H9 (cell line): Measurements from ENCODE around the gene SCAP. TPM values are rescaled to one million over a fixed set of nuclear protein-coding genes. Genes with fewer than 3 reads are reported as not detected.

Experiments used
- DNase-seq: peaks from one replicate; pipeline ENCODE4 v3.0.0-alpha.2; 2017
- H2AFZ ChIP-seq: one replicate; pipeline ENCODE4 v1.6.1; 2013; ENCODE audit warnings: mild to moderate bottlenecking, low read length, control low read depth, moderate library complexity
- H2AK5ac ChIP-seq: 2 replicates; pipeline ENCODE4 v1.6.1; 2013; ENCODE audit warnings: low read length, control low read depth, mixed read lengths; ENCODE audit not compliant: insufficient read length
- H2BK120ac ChIP-seq: one replicate; pipeline ENCODE4 v1.6.1; 2013; ENCODE audit warnings: low read depth, mild to moderate bottlenecking, low read length, control low read depth, inconsistent platforms; ENCODE audit not compliant: poor library complexity, severe bottlenecking
- H2BK12ac ChIP-seq: 2 replicates; pipeline ENCODE4 v1.6.1; 2013; ENCODE audit warnings: low read length, control low read depth, mixed read lengths, low read depth; ENCODE audit not compliant: insufficient read length
- H2BK15ac ChIP-seq: 2 replicates; pipeline ENCODE4 v1.6.1; 2013; ENCODE audit warnings: low read depth, low read length, control low read depth
- H2BK20ac ChIP-seq: one replicate; pipeline ENCODE4 v1.6.1; 2013; ENCODE audit warnings: low read depth, mild to moderate bottlenecking, low read length, control low read depth, inconsistent platforms; ENCODE audit not compliant: poor library complexity, severe bottlenecking
- H2BK5ac ChIP-seq: 2 replicates; pipeline ENCODE4 v1.6.1; 2013; ENCODE audit warnings: low read length, control low read depth, mixed read lengths; ENCODE audit not compliant: insufficient read length
- H3K14ac ChIP-seq: 2 replicates; pipeline ENCODE4 v1.6.1; 2013; ENCODE audit warnings: low read length, control low read depth; ENCODE audit not compliant: insufficient read depth
- H3K18ac ChIP-seq: 2 replicates; pipeline ENCODE4 v1.6.1; 2013; ENCODE audit warnings: low read depth, mild to moderate bottlenecking, mixed read lengths, low read length, control low read depth; ENCODE audit not compliant: insufficient read length
- H3K23ac ChIP-seq: 2 replicates; pipeline ENCODE4 v1.6.1; 2013; ENCODE audit warnings: low read length, control low read depth, mixed read lengths, low read depth; ENCODE audit not compliant: insufficient read length
- H3K23me2 ChIP-seq: 2 replicates; pipeline ENCODE4 v1.6.1; 2013; ENCODE audit warnings: low read depth, mild to moderate bottlenecking, mixed read lengths, low read length, control low read depth; ENCODE audit not compliant: insufficient read length, poor library complexity, severe bottlenecking
- H3K27ac ChIP-seq: 2 replicates; pipeline ENCODE4 v1.5.1; 2013; ENCODE audit warnings: low read length, control low read depth, mixed read lengths, low read depth; ENCODE audit not compliant: insufficient read length
- H3K27me3 ChIP-seq: 2 replicates; pipeline ENCODE4 v1.6.1; 2013; ENCODE audit warnings: low read length, control low read depth, inconsistent platforms; ENCODE audit not compliant: insufficient read depth
- H3K4ac ChIP-seq: 2 replicates; pipeline ENCODE4 v1.6.1; 2013; ENCODE audit warnings: low read depth, mild to moderate bottlenecking, control low read depth, inconsistent platforms, low read length, moderate library complexity
- H3K4me1 ChIP-seq: 2 replicates; pipeline ENCODE4 v1.6.1; 2013; ENCODE audit warnings: low read length, control low read depth, inconsistent platforms; ENCODE audit not compliant: insufficient read depth
- H3K4me2 ChIP-seq: 2 replicates; pipeline ENCODE4 v1.6.1; 2013; ENCODE audit warnings: low read length, control low read depth, mixed read lengths; ENCODE audit not compliant: insufficient read length, insufficient read depth
- H3K56ac ChIP-seq: 2 replicates; pipeline ENCODE4 v1.6.1; 2013; ENCODE audit warnings: low read depth, mild to moderate bottlenecking, mixed read lengths, low read length, control low read depth; ENCODE audit not compliant: insufficient read length
- H3K79me1 ChIP-seq: 2 replicates; pipeline ENCODE4 v1.6.1; 2013; ENCODE audit warnings: low read depth, mild to moderate bottlenecking, moderate library complexity, low read length, control low read depth, inconsistent platforms; ENCODE audit not compliant: insufficient read depth, poor library complexity, severe bottlenecking
- H3K79me2 ChIP-seq: 2 replicates; pipeline ENCODE4 v1.6.1; 2013; ENCODE audit warnings: low read length, control low read depth, inconsistent platforms; ENCODE audit not compliant: insufficient read depth
- H3K9ac ChIP-seq: 2 replicates; pipeline ENCODE4 v1.6.1; 2013; ENCODE audit warnings: low read length, control low read depth, mixed read lengths; ENCODE audit not compliant: insufficient read length; ENCODE audit errors: extremely low read depth
- H3K9me3 ChIP-seq: one replicate; pipeline ENCODE4 v1.6.1; 2013; ENCODE audit warnings: low read depth, low read length, inconsistent platforms; ENCODE audit not compliant: control insufficient read depth
- H3T11ph ChIP-seq: one replicate; pipeline ENCODE4 v1.6.1; 2013; ENCODE audit warnings: mild to moderate bottlenecking, low read length, control low read depth, inconsistent platforms
- H4K20me1 ChIP-seq: one replicate; pipeline ENCODE4 v1.6.1; 2013; ENCODE audit not compliant: control insufficient read depth, insufficient read length, insufficient read depth
- H4K5ac ChIP-seq: 2 replicates; pipeline ENCODE4 v1.6.1; 2013; ENCODE audit warnings: low read depth, mild to moderate bottlenecking, mixed read lengths, low read length, control low read depth; ENCODE audit not compliant: insufficient read length
- H4K8ac ChIP-seq: replicated peaks from 2 replicates; pipeline ENCODE4 v1.6.1; 2013; ENCODE audit warnings: low read length, control low read depth, mixed read lengths, low read depth; ENCODE audit not compliant: insufficient read length
- H4K91ac ChIP-seq: 2 replicates; pipeline ENCODE4 v1.6.1; 2013; ENCODE audit warnings: low read depth, mild to moderate bottlenecking, moderate library complexity, mixed read lengths, low read length, control low read depth; ENCODE audit not compliant: insufficient read length
- H3K27ac Mint-ChIP-seq, 3 experiments: 2 replicates in 2 of 3; 3 replicates in 1 of 3; pipeline ENCODE4 v1.8.0; 2020 to 2021; ENCODE audit warnings: mixed read lengths in 3 of 3, mild to moderate bottlenecking in 1 of 3, moderate library complexity in 1 of 3
- H3K27me3 Mint-ChIP-seq: 2 replicates; pipeline ENCODE4 v1.8.0; 2021; ENCODE audit warnings: low read depth, mild to moderate bottlenecking, moderate library complexity, mixed read lengths
- H3K36me3 Mint-ChIP-seq, 3 experiments: 2 replicates in 2 of 3; 3 replicates in 1 of 3; pipeline ENCODE4 v1.8.0; 2020 to 2021; ENCODE audit warnings: low read depth in 3 of 3, mixed read lengths in 3 of 3; ENCODE audit not compliant: insufficient read depth in 1 of 3
- H3K4me1 Mint-ChIP-seq, 2 experiments: 2 replicates each; pipeline ENCODE4 v1.8.0; 2020; ENCODE audit warnings: mixed read lengths in 2 of 2
- H3K4me3 Mint-ChIP-seq, 2 experiments: 2 replicates in 1 of 2; 3 replicates in 1 of 2; pipeline ENCODE4 v1.8.0; 2020 to 2021; ENCODE audit warnings: mild to moderate bottlenecking in 2 of 2, mixed read lengths in 2 of 2, moderate library complexity in 1 of 2
- H3K9me3 Mint-ChIP-seq, 2 experiments: 2 replicates in 1 of 2; 3 replicates in 1 of 2; pipeline ENCODE4 v1.8.0; 2020; ENCODE audit warnings: mild to moderate bottlenecking in 2 of 2, mixed read lengths in 2 of 2, moderate library complexity in 1 of 2
- CTCF ChIP-seq: fragments of 200-600 bp; sonication (generic); conservative IDR thresholded peaks from 3 replicates; pipeline ENCODE4 v1.8.0; 2021; ENCODE audit warnings: antibody characterized with exemption, mild to moderate bottlenecking
- WGBS: extraction: QIAGEN DNeasy Blood & Tissue Kit; methylation state at CpG from one replicate; pipeline ENCODE4 v1.1.7; 2013; ENCODE audit warnings: missing lambda C conversion rate, low lambda C conversion rate, mixed read lengths; ENCODE audit not compliant: insufficient read length; ENCODE audit errors: extremely low coverage; 5-methylcytosine and 5-hydroxymethylcytosine counted together
- total RNA-seq: library from RNA; stranded (reverse); gene quantifications from 2 replicates; pipeline ENCODE4 v1.2.1, GENCODE V29; 2021

SCAP gene
- total RNA-seq, 1 experiment from 2014 or later, result 104 TPM

- no peak for TF ChIP-seq CTCF
- H3K23me2 ChIP-seq, result no peaks in the 10 kb centered on the region
- no peak overlapping the region for H4K5ac ChIP-seq
- H2AK5ac ChIP-seq, result no peak overlapping the region
- H3T11ph ChIP-seq, result no peak overlapping the region
- H3K27ac ChIP-seq, result no peak overlapping the region
- H2AFZ ChIP-seq, result no peak overlapping the region
- no peaks in the 10 kb centered on the region for H3K4me1 ChIP-seq
- Mint-ChIP-seq H3K36me3 (peaks cover 11 to 36% (median 20%) of the 10 kb centered on the region in 3 experiments; a peak in 6 of 7 replicates), H3K27ac (peak overlapping the region; percentile 36 to 84 (median 64); a peak in 5 of 7 replicates), H3K4me1 (no peaks in the 10 kb centered on the region), H3K9me3 (no peaks in the 10 kb centered on the region), H3K27me3 (no peaks in the 10 kb centered on the region; the same call in 1 of the 2 replicates), H3K4me3 (no peak overlapping the region)
- H4K20me1 ChIP-seq, result no peaks in the 10 kb centered on the region
- no peaks in the 10 kb centered on the region for H3K79me1 ChIP-seq
- no peak overlapping the region for H3K9ac ChIP-seq
- H3K4ac ChIP-seq, result no peak overlapping the region
- H3K56ac ChIP-seq, result no peak overlapping the region
- no peak overlapping the region for H4K91ac ChIP-seq
- no peaks in the 10 kb centered on the region for H3K79me2 ChIP-seq
- no peak overlapping the region for H3K18ac ChIP-seq
- H3K9me3 ChIP-seq, result no peaks in the 10 kb centered on the region
- no peak overlapping the region for H3K14ac ChIP-seq
- H2BK12ac ChIP-seq, result no peak overlapping the region
- no peak overlapping the region for H4K8ac ChIP-seq
- no peak overlapping the region for H2BK5ac ChIP-seq
- no peaks in the 10 kb centered on the region for H3K27me3 ChIP-seq
- no peak overlapping the region for H2BK120ac ChIP-seq
- H3K4me2 ChIP-seq, result no peak overlapping the region
- no peak overlapping the region for H3K23ac ChIP-seq
- DNase-seq, result no peak
- WGBS, result no CpG with 5 or more reads among the region's 31 CpGs
- H2BK20ac ChIP-seq, result no peak overlapping the region
- no peak overlapping the region for H2BK15ac ChIP-seq
These were observed 69.7 kb downstream of the SCAP start for GRCh38 chr3:47405820-47406761.
